Ascending aorta (tissue), 2 donors: ENCODE results near the gene CACNG7. TPM values are rescaled to one million over a fixed set of nuclear protein-coding genes. Genes with fewer than 3 reads are reported as not detected.

ENCODE experiments used
- DNase-seq, 2 donors: peaks; one replicate each; pipeline ENCODE4 v3.0.0-alpha.2; 2019; ENCODE audit warnings: low spot score in 2 of 2
- H3K27ac ChIP-seq, 2 donors: fragments of 200-600 bp; sonication (generic); one replicate each; pipeline ENCODE4 v1.5.1; 2016 to 2017; ENCODE audit warnings: mild to moderate bottlenecking in 1 of 2
- H3K27me3 ChIP-seq: fragments of 200-600 bp; sonication (generic); one replicate; pipeline ENCODE4 v1.5.1; 2017
- H3K36me3 ChIP-seq, 2 donors: fragments of 200-600 bp; sonication (generic); one replicate each; pipeline ENCODE4 v1.5.1; 2016
- H3K4me1 ChIP-seq, 2 donors: fragments of 200-600 bp; sonication (generic); one replicate each; pipeline ENCODE4 v1.5.1; 2016 to 2017; ENCODE audit warnings: mild to moderate bottlenecking in 1 of 2
- H3K4me3 ChIP-seq, 2 donors: fragments of 200-600 bp; sonication (generic); one replicate each; pipeline ENCODE4 v1.5.1; 2016 to 2017; ENCODE audit warnings: mild to moderate bottlenecking in 1 of 2
- H3K9me3 ChIP-seq, 2 donors: fragments of 200-600 bp; sonication (generic); one replicate each; pipeline ENCODE4 v1.5.1; 2016
- CTCF ChIP-seq, 3 experiments: fragments of 200-600 bp in 2 of 3; fragments of 450-650 bp in 1 of 3; sonication (generic) in 2 of 3; IDR thresholded peaks; one replicate each; pipeline ENCODE4 v1.5.1; 2016 to 2019; ENCODE audit warnings: antibody characterized with exemption in 3 of 3, mild to moderate bottlenecking in 1 of 3, moderate library complexity in 1 of 3
- intact Hi-C: fragments of 100-400 bp; cut with DNase I; formaldehyde crosslinking; loops from one replicate; pipeline ENCODE4 v1.15.1; 2023
- total RNA-seq: library from RNA; depleted of rRNA; stranded (reverse); fragments of >200 nt; gene quantifications from one replicate; pipeline ENCODE4 v1.1.0, GENCODE V29; 2016

CACNG7 gene
- total RNA-seq, 1 donor from 2014 or later: not detected

GRCh38 chr19:53871454-53871853 is 37.6 kb upstream of the CACNG7 start:
- Histone ChIP-seq H3K27ac (no peak overlapping the region), H3K27me3 (no peaks in the 10 kb centered on the region), H3K36me3 (peaks cover 44 to 60% of the 10 kb centered on the region in 2 donors), H3K4me3 (peak overlapping the region in 1 of 2 donors; percentile 24), H3K9me3 (no peaks in the 10 kb centered on the region), H3K4me1 (peaks cover 3 to 33% of the 10 kb centered on the region in 2 donors)
- TF ChIP-seq CTCF (IDR thresholded peaks at IDR 0.05): no peak
- intact Hi-C loops: loop anchor here (10.0 kb wide), 1 partner anchor 1947 kb away; the partner anchor contains the start of gene ZNF613
- no peak for DNase-seq

GRCh38 chr19:53872762-53873161 is 36.3 kb upstream of the CACNG7 start:
- Histone ChIP-seq H3K27ac (no peak overlapping the region), H3K4me3 (no peak overlapping the region), H3K36me3 (peaks cover 44 to 62% of the 10 kb centered on the region in 2 donors), H3K4me1 (peaks cover 3 to 26% of the 10 kb centered on the region in 2 donors), H3K9me3 (no peaks in the 10 kb centered on the region), H3K27me3 (no peaks in the 10 kb centered on the region)
- intact Hi-C loops: loop anchor here (10.0 kb wide), 1 partner anchor 1948 kb away; the partner anchor contains the start of gene ZNF613
- no peak for TF ChIP-seq CTCF (IDR thresholded peaks at IDR 0.05)
- DNase-seq: no peak

DNA sequence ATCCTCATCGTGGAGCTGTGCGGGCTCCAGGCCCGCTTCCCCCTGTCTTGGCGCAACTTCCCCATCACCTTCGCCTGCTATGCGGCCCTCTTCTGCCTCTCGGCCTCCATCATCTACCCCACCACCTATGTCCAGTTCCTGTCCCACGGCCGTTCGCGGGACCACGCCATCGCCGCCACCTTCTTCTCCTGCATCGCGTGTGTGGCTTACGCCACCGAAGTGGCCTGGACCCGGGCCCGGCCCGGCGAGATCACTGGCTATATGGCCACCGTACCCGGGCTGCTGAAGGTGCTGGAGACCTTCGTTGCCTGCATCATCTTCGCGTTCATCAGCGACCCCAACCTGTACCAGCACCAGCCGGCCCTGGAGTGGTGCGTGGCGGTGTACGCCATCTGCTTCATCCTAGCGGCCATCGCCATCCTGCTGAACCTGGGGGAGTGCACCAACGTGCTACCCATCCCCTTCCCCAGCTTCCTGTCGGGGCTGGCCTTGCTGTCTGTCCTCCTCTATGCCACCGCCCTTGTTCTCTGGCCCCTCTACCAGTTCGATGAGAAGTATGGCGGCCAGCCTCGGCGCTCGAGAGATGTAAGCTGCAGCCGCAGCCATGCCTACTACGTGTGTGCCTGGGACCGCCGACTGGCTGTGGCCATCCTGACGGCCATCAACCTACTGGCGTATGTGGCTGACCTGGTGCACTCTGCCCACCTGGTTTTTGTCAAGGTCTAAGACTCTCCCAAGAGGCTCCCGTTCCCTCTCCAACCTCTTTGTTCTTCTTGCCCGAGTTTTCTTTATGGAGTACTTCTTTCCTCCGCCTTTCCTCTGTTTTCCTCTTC is 35.1 kb upstream of the CACNG7 start:
- Histone ChIP-seq H3K27ac (no peak overlapping the region), H3K4me3 (no peak overlapping the region), H3K36me3 (peaks cover 44 to 62% of the 10 kb centered on the region in 2 donors), H3K4me1 (peaks cover 3 to 30% of the 10 kb centered on the region in 2 donors), H3K9me3 (no peaks in the 10 kb centered on the region), H3K27me3 (no peaks in the 10 kb centered on the region)
- no peak for DNase-seq
- TF ChIP-seq CTCF (IDR thresholded peaks at IDR 0.05): no peak
- intact Hi-C loops: loop anchor here (10.0 kb wide), 1 partner anchor 1949 kb away; the partner anchor contains the start of gene ZNF613

GRCh38 chr19:53874606-53874990 is 34.5 kb upstream of the CACNG7 start:
- no peak for TF ChIP-seq CTCF (IDR thresholded peaks at IDR 0.05)
- Histone ChIP-seq H3K27ac (no peak overlapping the region), H3K27me3 (no peaks in the 10 kb centered on the region), H3K4me1 (peaks cover 3 to 33% of the 10 kb centered on the region in 2 donors), H3K4me3 (no peak overlapping the region), H3K9me3 (no peaks in the 10 kb centered on the region), H3K36me3 (peaks cover 44 to 62% of the 10 kb centered on the region in 2 donors)
- intact Hi-C loops: loop anchor here (10.0 kb wide), 1 partner anchor 1950 kb away; the partner anchor contains the start of gene ZNF613
- DNase-seq: no peak

- intact Hi-C loops: loop anchor here (5.0 to 10.0 kb wide), 2 partner anchors 327 to 1951 kb away; partner anchors contain the start of genes RPS9 and ZNF613
- Histone ChIP-seq H3K36me3 (peaks cover 40 to 57% of the 10 kb centered on the region in 2 donors), H3K27ac (no peak overlapping the region), H3K4me3 (no peak overlapping the region), H3K27me3 (no peaks in the 10 kb centered on the region), H3K9me3 (no peaks in the 10 kb centered on the region), H3K4me1 (peaks cover 3 to 31% of the 10 kb centered on the region in 2 donors)
- no peak for DNase-seq
- TF ChIP-seq CTCF (IDR thresholded peaks at IDR 0.05): no peak
These were observed 33.3 kb upstream of the CACNG7 start for GRCh38 chr19:53875602-53876325.
